ENCODE measurements around the gene LPAR1.

LPAR1 gene

DNA sequence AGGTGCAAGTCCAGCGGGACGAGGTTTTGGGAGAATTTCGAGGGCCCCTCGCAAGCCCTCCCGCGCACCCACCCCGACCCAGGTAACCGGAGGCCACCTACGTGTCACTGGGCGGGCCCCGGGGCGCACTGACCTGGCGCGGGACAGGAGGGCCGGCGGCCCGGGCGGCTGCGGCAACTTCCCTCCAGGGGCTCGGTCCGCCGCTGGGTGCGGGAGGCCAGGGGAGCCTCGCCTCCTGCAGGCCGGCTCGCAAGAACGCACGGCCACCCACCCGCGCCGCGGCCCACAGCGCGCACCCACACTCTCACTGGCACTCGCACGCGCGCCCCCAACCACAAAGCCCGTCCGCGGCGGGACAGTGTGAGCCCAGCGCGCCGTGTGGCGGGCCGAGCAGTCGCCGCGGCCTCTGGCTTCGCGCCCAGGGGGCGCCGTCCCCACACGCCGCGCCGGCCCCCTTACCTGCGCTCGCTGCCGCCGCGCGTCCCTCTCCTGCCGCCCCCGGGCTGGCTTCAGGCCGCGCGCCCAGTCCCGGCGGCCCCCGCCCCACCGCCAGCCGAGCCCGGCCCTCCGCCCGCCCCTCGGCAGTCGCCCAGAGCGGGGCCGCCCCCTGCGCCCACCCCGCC is 451 bp downstream of the LPAR1 start:
- DNase-seq (ENCODE audit: low read depth in 3 of 3, low spot score in 1 of 3): no peak

DNA sequence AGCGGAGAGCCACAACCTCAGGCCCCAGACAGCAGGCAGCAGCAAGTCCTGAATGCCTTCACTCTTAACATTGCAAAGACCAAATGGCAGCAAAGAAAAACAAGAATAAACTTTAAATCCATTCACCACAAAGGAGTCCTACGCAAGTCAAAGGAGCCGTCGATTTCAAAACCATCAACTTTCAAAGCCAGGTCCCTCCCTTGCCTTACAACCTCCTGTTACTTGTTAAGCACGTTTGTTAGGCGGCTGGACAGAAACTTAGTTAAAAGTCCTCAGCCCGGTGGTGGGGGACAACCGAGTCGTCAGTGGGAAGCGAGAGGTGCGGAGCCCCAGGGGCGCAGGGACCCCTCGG is 938 bp downstream of the LPAR1 start:
- no peak for DNase-seq (ENCODE audit: low read depth in 3 of 3, low spot score in 1 of 3)

DNA sequence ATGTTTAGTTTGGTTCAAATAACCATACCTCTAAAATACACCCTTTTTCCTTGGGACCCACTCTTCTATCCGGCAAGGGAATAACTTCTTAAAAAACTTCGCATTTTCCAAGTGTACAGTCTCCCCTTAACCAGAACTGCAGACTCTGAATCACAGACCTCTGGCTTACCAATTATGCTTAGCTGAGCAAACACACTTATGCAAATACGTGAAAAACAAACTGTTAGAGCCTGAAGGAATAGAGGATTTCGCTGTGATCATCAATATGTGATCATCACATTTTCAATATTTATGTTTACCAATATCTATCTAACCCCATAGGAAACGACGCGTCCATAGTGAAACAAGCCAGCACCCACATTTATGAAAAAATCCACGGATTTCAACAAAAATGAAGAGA is 1.3 kb downstream of the LPAR1 start:
- no peak for DNase-seq (ENCODE audit: low read depth in 3 of 3, low spot score in 1 of 3)

DNA sequence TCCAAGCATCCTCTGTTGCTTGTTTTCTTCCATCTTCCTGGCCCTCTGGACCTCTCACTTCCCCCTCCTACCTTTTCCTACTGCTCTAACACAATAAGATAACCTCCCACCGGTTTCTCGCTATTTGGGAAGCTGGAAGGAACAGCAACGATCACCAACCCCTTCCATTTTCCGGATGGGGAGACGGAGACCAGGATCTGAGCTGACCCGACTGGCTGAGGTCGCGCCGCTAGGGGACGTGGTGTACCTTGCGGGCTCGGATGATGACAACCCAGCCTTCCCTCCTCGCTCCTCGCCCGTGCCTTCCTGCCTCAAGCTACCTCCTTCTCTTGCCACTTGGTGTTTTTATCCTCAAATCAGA is 1.9 kb downstream of the LPAR1 start:
- DNase-seq (ENCODE audit: low read depth in 3 of 3, low spot score in 1 of 3): no peak

DNA sequence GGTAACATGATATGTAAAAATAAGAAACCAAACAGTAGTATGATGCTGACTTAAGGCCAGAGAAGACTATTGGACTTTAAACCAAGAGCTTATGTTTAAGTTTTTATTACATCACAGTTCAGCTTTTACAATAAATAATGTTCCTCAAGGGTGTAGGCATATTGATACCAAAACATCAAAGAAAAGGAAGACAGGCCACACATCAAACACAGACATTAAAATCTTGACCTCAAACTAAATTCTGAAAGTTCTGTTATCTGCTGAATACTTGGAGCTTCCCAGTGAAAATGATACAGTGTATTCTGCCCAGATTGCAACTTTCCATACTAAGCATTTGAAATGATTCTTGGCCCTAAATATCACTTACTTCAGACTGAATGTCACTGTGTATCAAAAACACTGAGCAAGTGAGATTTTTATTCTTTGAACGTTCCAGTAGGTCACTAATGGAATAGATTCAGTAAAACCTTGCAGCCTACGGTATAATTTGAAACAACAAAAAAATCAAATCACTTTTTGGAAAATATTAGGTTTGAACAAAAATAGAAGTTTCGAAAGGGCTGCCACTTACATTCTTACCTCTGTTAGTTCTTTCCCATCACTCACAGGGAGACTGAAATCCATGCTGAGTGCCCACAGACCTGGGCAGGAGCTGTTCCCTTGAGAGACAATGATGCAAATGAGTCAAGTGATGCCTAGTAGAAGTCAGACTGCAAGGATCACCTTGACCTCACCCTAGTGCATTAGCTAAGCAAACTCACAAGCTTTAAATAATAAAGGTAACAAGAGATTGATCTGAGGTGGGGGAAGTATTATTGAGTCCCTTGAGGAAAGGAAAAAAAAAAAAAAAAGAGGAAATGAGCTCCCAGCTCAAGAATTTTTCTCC is 2.5 kb downstream of the LPAR1 start:
- no peak for DNase-seq (ENCODE audit: low read depth in 3 of 3, low spot score in 1 of 3)

DNA sequence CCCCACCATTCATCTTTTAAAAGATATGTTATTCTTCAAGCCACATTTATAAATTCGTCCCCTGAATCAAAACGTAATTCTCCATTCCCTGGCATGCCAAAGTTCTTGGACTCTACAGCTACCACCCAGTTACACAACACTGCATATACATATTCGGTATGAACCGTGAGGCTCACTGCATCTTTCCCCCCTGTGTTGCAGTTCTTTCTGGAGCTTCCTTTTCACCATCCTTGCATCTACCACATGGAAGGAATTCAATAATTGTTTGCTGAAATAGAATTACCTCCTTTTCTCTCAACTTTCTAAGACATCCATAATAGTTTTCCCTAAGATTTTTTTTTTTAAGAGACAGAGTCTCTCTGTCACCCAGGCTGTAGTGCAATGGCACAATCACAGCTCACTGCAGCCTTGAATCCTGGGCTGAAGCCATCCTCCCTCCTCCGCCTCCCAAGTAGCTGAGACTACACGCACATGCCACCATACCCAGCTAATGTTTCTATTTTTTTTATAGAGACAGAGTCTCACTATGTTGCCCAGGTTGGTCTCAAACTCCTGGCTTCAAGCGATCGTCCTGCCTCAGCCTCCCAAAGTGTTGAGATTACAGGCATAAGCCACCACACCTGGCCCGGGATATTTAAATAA is 3.3 kb downstream of the LPAR1 start:
- DNase-seq (ENCODE audit: low read depth in 3 of 3, low spot score in 1 of 3): no peak

DNA sequence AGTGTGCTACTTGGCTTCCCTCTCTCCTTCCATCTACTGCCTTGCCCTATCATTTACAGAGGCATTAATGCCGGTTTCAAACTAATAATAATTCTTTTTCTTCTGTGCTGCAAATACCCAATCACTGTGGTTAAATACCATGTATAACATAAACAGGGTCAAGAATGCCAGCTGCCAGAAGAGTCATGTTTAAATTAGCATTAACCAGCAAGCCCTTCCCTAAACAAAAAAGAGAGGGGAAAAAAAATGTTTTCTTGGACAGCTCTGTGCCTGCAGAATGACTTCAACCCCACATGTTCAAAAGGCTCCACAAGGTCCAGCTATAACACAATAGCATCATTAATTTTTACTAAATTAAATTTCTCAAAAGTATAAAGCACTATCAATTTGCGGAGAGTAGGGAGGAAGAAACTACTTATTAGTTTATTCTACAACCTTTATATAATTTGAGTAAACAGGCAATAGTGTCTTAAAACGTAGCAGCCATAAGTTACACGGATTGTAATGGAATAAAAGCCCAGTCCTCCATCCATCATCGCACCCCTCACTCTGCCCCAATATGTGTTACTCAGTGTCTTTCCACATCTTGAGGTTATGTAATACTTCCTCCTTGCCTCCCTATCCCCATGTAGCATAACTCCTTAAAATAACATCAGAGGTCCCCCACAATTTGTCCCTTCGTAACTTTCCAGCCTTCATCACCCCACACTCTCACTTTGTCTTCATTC is 3.9 kb downstream of the LPAR1 start:
- DNase-seq (ENCODE audit: low read depth in 3 of 3, low spot score in 1 of 3): no peak

DNA sequence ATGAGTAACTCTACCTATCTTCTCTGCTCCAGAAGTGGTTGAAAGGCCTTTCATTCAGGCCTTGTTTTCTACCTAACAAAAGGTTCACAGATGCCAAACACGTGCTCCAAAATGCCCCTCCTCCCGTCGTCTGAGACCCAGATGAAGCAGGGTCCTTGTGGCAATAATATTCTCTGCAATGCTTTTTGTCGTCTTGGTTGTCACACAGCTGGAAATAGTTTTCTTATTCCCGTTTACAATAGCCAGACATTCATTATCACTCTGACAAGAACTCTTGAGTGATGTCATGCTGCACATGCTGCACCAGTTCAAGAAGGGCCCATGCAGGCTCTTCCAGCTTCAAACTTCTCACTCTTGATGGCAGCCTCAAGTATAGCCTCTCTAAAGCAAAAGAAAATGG is 7.8 kb downstream of the LPAR1 start:
- DNase-seq (ENCODE audit: low read depth in 3 of 3, low spot score in 1 of 3): no peak

DNA sequence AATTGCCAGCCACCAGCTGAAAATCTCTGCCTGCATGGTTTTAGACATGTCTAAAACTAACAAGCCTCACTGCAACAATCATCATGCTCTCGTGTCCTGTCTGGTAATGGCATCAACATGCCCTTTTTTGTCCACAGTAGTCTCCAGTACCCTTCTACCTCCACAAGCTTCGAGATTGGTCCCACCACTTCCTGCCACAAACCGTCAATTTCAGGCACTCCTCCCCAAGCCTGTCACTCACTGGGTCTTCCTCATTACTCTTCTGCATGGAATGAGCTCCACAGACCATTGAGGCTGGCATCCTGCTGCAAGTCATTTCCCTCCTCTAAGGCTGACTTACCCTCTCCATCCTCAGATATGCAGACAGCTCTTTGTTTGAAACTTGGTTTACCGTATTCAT is 9.0 kb downstream of the LPAR1 start:
- no peak for DNase-seq (ENCODE audit: low read depth in 3 of 3, low spot score in 1 of 3)

DNA sequence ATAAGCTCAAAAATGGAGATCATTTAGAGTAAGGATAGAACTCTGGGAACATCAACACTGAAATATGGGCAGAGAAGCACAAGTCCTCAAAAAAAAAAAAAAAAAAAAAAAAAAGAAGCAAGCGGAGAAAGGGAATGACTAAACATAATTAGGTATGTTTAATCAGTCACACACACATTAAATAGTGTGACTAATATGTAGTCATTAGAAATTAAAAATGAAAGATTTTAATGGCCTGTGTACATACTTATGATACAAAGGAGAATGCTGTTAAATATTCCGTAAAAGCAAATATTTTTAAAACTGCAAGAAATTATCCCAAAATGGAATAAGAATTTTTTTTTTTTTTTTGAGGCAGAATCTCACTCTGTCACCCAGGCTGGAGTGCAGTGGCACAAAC is 10.5 kb downstream of the LPAR1 start:
- DNase-seq (ENCODE audit: low read depth in 3 of 3, low spot score in 1 of 3): no peak

DNA sequence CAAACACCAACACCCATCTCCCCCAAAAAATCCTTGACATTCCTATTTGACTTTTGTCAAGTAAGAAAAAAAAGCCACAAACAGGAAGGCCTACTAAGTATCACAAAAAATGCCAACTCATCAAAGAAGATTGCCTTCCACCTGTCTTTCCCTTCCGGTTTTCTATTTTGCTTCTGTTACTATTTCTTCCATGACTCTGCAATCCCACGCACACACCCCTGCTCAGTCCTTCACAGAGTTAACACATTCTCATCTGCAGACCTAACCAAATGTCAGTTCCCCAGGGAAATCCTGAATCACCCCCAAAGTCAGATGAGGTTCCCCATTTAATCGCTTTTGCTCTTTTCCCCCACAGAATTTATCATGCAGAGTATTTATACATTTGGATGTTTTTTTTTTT is 15.1 kb downstream of the LPAR1 start:
- DNase-seq (ENCODE audit: low read depth in 3 of 3, low spot score in 1 of 3): no peak

DNA sequence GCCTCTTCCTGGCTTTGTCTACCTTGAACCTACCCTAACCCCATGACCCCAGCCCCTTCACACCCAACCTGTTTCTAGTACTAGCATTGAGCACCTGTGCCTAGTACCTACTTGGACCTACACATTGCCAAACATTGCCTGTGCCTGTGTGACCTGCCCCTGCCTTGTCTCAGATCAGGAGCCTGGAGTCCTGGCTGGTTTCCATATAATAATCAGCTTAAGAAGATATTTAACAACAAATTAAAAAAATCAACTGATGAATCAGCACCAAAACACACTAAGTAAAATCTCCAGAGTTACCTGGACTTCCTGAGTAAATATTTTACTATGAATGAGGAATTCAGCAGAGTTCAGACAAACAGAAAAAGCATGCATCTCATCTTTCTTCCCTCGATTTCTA is 17.7 kb downstream of the LPAR1 start:
- DNase-seq (ENCODE audit: low read depth in 3 of 3, low spot score in 1 of 3): no peak

DNA sequence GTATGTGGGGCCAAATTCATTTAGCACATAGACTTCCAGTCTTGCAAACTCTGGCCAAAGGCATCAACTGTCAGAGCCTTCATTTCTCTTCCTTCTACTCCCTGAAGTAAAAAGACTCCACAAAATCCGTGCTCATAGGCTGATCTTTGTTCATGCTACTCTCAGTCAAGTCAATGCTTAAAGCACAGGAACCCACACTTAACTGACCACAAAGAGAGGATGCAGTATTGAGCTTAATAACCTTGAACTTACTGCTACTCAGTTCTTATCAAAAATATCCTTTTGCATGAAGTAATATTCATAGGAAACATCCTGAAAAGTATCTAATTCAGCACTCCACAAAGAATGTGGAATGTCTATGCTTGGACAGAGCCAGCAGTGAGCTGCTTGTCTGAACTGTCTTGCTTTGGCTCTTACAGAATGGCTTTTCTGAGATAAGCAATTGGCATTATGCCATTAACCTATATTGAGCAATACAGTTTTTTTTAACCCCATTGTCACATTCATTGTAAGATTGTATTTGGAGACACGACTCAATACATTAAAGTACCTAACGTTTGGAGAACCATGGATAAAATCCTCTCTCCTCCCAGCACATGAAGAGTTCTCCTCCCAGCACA is 21.7 kb downstream of the LPAR1 start:
- no peak for DNase-seq (ENCODE audit: low read depth in 3 of 3, low spot score in 1 of 3)

DNA sequence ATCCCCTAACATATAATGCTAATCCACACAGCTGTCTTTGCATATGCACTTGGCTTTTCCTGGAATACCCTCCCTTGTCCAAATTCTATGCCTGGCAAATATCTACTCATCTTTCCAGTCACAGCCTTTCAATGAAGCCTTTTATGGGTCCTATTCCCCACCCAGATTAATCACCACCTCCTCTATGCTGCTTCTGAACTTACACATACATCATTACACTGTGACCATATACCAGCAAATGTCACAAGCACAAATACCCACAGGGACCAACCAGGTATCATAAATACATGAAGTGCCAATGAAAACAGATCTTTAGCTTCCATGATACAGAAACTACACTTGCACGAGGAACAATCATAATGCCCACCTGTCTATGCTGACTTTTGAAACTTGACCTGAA is 22.3 kb downstream of the LPAR1 start:
- DNase-seq (ENCODE audit: low read depth in 3 of 3, low spot score in 1 of 3): no peak

DNA sequence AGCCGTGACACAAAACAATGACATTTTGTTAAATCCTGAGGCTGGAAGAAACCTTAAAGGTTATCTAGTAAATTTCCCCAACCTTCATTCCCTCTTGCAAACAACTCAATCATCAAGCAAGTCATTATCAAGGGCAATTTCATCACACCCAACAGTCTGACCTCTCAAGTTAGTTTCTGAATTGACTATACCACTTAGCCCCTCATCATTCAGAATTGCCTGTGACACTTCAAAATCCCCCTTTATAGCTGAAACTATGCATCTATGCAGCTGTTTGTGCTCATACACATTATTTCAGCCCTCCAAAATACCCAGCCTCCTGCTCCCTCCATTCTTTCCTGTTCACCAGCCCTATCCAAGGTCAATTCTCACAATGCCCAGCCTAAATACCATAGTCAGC is 24.6 kb downstream of the LPAR1 start:
- no peak for DNase-seq (ENCODE audit: low read depth in 3 of 3, low spot score in 1 of 3)

DNA sequence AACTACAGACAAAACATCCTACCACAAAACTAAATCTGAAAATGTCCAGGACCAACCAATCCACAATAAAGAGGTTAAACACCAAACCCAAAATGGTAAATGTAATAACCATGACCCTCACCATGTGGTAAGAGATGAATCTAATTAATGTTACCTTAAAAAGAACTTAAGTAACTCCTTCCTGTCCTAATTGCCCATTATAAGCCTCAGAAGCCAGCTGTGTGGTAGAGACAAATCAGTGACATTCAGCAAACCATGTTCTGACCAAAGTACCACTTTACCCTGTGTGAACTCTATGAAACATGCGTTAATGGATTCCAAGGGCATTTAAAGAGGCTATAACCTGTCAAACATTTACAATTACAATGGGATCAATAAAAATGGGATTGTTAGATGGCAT is 25.0 kb downstream of the LPAR1 start:
- DNase-seq (ENCODE audit: low read depth in 3 of 3, low spot score in 1 of 3): no peak

DNA sequence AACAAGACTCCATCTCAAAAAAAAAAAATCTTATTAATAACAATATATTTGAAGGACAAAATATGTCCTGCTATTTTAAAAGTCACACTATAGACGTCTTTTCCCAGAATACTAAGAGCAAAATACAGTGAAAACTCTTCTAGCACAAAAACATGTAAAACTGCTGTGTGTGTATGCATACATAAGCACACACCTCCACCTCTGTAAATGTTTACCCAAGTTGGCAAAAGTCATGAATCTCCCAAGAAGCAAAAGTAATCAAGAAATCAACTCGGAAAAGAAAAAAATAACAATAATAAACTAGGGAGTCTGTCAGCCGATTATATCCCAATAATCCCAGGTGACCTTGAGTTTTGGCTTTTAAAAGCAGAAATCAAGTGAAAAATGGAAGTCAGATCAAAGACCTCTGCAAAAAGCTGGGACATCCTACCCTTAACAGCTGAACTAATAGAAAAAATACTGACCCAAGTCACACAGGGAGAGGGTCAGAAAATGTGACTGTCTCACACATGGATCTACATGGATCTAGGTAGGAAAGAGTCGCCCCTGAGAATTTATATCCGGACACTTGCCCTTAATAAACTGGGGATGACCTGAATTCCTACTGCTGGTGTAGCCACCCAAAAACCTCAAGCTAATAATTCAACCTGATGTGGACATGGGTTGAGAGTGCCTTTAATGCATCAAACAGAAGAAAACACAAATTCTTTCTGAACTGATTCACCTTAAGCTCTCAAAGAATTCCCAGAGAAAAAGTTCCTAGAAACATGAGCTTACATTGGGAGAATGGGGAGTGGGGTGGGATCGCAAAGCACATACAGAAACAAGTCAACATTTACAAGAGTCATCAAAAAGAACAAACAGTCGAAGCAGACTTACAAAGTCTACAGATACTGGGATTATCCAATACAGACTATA is 29.9 kb downstream of the LPAR1 start:
- no peak for DNase-seq (ENCODE audit: low read depth in 3 of 3, low spot score in 1 of 3)

DNA sequence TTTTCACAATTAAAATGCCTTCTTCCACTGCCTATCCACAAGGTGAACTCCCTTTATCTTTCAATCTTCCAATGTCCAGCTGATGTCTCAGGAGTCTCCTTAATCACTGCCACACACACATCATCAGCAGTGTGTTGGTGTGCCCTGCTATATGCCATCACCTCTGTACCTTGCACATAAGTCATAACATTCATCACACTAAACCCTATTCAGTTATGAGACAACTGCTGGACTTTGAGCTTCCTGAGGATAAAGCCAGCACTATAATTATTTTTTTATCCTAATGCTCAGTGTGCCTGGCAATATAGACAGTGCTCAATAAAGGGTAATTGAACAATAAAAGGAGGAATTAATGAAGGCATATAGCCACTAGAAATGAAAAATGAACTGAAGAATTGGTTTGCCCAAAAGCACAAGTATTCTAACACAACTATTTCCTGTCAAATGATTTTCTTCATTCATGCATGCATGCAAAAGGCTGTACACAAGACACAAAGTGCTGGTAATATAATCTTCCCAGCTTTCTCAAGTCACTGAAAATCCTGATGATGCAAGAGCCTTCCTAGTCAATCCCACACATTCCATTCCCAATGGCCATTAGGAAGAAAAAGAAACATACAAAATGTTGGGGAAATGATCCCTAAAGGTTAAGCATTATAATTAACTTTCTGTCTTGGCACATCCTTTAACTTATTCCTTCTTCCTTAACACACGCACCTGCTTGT is 32.4 kb downstream of the LPAR1 start:
- DNase-seq (ENCODE audit: low read depth in 3 of 3, low spot score in 1 of 3): no peak

DNA sequence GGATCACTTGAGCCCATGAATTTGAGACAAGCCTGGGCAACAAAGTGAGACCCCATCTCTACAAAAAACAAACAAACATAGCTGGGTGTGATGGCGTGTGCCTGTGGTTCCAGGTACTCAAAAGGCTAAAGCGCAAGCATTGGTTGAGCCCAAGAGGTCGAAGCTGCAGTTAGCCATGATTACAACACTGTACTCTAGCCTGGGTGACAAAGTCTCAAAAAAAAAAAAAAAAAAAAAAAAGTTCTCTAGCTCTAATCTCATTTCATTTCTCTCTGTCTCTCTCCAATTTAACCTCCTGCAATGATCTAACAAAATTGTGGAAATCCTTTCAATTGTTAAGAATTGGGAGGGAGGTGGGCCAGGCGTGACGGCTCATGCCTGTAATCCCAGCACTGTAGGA is 33.3 kb downstream of the LPAR1 start:
- DNase-seq (ENCODE audit: low read depth in 3 of 3, low spot score in 1 of 3): no peak

DNA sequence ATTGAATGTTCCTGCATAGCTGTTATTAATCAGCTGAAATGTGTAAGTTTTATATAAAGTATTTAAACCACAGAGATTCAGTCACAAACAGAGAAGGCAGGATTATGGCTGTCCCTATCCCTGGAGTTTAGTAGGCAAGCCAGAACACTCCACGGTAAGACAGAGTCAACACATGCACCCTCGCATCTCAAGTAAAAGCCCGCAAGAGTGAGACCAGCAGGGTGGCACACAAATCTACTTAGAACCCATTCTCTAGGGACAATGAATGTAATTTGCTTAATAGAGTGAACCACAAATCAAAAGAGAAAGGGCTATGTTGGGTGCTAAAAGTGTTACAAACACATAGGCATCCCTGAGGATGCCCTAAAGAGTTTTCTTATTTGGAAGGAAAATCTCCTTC is 35.1 kb downstream of the LPAR1 start:
- no peak for DNase-seq (ENCODE audit: low read depth in 3 of 3, low spot score in 1 of 3)
